Measurements from ENCODE around the gene PPM1F.

PPM1F gene

GRCh38 chr22:21975273-21975672 is 22.6 kb upstream of the PPM1F start:
- no peak for DNase-seq

DNA sequence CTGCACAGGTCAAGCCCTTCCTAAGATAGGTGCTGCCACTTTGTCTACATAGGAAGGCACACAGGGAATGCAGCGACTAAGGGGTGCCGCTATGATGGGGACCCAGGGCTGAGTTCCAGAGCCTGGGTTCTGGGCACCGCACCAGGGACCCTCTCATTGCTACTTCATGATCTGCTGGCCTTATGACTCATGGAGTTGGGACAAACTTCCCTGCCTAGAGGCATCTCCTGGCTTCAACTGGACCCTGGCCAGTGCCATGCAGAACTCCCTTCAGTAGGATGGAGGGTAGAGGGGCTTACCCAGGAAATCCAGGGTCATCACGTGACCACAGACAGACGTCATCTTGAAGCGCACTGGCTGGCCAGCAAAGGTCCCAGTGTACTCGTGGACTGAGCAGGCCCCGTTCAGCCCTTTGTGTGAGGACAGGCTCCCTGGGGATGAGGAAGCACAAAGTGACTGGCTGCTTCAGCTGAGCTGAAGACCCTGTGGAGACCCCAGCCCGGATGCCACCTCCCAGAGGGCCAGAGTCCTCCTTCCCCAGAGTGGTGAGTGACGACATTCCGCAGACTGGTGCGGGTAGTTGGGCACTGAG is 21.5 kb upstream of the PPM1F start:
- DNase-seq = no peak

DNA sequence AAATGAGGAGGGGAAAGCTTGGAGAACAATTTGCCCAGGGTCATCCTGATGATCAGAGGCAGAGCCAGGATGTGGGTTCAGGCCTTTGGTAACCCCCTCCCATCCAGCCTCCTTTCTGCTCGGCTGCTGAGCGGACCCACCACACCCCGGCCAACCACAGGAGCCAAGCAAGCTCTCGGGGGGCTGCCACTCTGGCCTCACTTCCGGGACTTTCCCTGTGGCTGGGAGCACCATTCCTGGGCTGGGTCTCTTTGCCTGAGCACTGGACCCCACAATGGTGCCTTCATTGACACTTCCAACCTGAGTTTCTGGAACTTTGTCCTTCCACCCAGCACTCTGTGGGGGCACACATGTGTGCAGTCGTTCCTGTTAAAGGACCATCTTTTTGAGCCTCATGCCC is 20.2 kb upstream of the PPM1F start:
- no peak for DNase-seq

DNA sequence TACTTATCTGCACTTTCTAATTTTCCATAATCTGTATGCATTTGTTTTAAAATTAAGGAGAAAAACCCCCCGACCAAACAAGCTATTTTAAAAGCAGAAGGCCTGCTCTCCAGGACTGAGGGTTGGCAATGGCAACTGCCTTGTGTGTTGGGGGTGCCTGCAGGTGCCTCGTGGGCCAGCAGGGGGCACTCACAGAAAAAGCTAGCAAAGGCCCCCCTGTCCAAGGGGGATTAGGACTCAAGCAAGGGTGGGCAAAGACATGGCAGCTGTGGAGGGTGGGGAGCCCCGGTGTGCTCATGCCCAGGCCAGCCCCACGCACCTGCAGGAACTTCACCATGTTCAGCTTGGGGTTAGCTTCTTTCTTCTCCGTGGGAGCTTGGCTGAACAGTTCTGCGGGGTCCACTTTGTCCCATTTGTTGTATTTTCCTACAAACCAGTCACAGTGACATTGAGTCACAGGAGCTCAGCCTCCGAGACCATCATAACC is 19.7 kb upstream of the PPM1F start:
- peak; percentile 17 for DNase-seq

- no peak for DNase-seq
Observed at GRCh38 chr22:21971858-21972275, 19.2 kb upstream of the PPM1F start.

DNA sequence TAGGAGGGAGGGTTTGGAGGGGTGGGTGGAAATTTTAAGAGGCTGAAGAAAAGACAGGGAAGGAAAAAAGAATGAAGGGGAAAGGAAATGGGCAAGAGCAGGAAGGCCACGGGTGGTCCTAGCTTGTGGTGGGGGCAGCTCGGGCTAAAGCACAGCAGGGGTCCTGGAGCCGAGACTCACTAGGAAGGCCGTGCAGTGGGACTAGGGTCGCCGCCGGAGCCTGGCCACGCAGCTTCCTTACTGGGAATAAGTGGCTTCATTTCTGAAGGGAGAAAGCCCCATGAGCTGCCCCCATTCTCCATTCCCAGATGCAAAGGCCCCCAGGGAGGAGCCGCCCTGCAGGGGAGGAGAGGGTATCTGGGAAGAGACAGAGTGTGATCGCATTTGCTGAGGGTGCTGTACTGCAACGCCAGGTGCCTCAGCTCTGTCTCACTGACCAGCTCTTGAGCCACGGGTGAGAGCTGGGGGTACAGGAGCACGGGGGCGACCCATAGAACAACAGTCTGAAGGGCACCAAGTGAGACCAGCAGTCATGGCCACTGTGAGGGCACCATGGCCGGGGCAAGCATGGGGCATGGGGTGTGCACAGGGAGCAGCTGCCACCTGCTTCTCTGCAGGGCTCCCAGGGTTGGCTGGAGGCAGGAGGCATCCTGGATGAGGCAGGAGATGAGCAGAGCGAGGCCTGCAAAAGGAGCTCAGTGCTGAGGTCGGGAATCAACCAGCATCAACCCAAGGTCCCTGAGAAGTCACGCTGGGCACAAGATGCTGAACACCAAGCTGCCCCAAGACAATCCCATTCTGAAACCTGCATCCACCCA is 18.4 kb upstream of the PPM1F start:
- no peak for DNase-seq

GRCh38 chr22:21970037-21970799 is 17.6 kb upstream of the PPM1F start:
- no peak for DNase-seq

DNA sequence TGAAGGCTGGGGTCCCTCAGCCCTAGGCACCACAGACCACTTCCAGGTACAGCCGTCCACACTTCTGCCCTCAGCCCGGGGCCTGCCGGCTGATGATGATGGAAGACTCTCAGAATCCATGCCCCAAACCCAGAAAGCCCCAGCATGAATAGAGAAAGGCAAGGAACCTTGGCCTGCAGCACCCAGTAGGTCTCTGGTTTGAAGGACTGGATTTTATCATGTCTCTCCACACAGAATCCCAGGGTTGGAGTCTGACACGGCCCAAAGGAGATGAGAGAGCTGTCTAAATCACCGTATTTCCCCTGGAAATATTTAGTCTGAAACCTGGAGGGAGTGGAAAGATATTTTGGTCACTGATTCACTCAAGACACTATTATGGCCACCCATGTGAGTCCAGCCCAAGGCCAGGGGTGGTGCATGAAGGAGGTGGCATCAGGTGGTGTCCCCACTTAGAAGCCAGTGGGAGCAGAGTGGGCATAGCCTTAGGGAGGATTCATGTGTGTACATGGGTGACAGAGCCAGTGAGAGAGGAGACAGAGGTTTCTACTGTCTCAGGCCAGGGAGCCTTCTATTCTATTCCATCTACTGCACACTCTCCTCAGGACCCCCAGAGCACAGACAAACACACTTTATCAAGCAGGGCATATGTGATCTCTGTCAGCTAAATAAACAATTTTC is 15.9 kb upstream of the PPM1F start:
- no peak for DNase-seq

- DNase-seq = no peak
Observed at GRCh38 chr22:21967693-21968271, 15.1 kb upstream of the PPM1F start.

GRCh38 chr22:21966643-21967516 is 14.2 kb upstream of the PPM1F start:
- DNase-seq = no peak

DNA sequence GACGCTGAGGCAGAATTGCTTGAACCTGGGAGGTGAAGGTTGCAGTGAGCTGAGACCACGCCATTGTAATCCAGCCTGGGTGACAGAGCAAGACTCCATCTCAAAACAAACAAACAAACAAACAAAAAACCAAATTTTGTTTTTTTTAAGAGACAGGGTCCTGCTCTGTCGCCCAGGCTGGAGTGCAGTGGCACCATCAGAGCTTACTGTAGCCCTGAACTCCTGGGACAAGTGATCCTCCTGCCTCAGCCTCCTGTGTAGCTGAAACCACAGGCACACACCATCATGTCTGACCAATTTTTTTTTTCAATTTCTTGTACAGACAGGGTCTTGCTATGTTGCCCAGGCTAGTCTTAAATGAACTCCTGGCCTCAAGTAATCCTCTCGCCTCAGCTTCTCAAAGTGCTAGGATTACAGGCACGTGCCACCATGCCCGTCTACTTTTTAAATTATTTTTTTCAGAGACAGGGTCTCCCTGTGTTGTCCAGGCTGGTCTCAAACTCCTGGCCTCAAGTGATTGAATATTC is 13.2 kb upstream of the PPM1F start:
- DNase-seq = no peak

- no peak for DNase-seq
Observed at GRCh38 chr22:21964918-21965484, 12.4 kb upstream of the PPM1F start.

- no peak for DNase-seq
Observed at GRCh38 chr22:21964234-21964633, 11.6 kb upstream of the PPM1F start.

DNA sequence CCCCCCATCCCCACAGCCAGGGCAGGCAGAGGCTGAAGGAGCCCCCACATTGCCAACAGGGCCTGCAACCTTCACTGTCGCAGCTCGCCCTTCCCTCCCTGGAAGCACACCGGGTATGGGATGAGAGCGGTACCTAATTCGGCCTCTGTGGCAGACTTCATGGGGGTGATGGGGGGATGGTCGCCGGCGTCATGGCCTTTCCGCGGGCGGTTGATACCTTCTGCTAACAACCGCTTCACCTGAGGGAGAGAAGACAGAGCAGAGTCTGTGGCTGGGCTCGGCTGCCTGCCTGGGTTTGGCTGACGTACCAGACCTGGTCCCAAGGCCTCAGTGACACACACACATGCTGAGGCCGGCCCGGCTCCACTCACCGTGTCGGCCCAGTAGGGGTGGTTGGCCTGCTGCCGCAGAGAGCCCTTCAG is 11.2 kb upstream of the PPM1F start:
- no peak for DNase-seq

- DNase-seq = no peak
Observed at GRCh38 chr22:21963286-21963685, 10.6 kb upstream of the PPM1F start.

DNA sequence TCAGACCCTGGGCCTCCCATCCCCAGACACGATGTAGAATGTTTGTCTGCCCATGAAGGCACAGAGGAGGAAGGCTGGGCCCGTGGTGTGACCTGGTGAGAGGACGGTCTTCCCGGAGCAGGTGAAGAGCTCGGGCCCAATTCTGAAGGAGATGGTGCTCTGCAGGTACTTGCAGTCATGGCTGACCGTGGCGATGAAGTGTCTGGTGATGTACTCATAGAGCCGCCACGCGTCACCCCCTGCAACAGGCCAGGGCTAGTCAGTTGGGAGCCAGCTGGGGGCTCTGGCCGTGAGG is 10.0 kb upstream of the PPM1F start:
- no peak for DNase-seq

DNA sequence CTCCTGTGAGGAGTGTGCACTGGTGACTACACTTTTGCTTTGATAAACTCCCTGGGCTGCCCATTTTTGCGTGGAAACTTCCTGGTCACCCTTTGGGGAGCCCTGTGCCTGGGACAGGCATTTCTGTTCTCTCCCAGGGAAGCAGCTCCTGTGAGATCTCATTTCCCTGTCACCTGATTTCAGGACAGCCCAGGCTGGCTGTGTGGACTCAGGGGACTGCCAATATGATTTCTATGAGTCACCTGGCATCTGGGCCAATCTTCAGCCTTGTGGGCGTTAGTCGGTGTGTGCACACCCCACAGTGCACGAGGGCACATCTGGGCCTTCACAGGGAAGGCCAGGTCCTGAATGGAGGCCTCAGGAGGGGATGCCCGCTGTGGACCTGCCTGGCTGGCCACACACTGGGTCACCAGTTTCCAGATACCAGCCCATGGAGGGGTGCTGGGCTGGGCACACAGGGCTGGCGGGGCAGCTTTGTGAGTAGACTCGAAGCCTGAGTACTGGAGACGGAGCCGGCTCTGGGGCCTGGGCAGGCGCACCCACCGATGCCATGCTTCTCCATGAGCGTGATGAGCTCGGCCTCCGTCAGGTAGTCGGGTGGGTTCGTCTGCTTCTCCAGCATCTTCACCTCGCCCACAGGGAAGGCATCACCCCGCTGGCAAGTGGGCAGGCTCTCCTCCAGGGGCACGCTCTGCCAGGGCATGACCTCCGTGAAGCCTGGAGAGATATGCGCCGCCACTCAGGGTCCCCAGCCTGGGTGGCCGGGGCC is 9.4 kb upstream of the PPM1F start:
- DNase-seq = no peak

DNA sequence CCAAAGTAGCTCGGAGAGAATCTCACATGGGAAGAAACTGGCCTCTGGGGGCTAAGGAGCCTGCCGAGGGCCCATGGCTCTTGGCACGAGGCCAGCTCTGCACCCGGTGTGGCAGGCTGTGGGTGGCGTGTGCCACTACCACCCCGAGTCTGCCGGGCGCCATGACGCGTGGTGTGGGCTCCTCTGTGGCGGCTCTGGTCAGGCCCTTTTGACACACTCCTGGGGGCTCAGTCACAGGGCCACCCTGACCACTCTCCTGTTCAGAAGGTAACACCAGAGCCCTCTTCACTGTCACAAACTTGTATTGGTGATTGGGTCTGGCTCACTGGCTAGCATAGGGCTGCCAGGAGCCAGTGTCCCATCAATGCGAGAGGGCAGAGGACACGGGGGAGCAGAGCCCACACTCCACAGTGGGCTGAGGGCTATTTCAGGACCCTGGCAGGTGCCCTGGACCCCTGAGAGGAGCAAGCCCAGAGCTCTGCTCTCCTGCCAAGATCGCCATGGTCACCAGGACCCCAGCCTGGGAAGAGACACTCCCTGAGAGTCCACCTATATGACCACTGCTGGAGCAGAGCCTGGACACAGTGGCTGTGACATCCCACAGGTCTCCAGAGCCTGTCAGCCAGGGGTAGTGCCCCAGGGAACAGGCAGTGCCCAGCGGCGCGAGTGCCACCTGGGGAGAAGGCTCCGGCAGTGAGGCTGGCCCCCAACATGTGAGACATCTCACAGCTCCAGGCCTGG is 8.6 kb upstream of the PPM1F start:
- no peak for DNase-seq
